Measurements from ENCODE around the gene LAMA2. TPM values are rescaled to one million over a fixed set of nuclear protein-coding genes. Genes with fewer than 3 reads are reported as not detected.

Gene LAMA2
- total RNA-seq, 1 donor from 2014 or later: 1.9 TPM

DNA sequence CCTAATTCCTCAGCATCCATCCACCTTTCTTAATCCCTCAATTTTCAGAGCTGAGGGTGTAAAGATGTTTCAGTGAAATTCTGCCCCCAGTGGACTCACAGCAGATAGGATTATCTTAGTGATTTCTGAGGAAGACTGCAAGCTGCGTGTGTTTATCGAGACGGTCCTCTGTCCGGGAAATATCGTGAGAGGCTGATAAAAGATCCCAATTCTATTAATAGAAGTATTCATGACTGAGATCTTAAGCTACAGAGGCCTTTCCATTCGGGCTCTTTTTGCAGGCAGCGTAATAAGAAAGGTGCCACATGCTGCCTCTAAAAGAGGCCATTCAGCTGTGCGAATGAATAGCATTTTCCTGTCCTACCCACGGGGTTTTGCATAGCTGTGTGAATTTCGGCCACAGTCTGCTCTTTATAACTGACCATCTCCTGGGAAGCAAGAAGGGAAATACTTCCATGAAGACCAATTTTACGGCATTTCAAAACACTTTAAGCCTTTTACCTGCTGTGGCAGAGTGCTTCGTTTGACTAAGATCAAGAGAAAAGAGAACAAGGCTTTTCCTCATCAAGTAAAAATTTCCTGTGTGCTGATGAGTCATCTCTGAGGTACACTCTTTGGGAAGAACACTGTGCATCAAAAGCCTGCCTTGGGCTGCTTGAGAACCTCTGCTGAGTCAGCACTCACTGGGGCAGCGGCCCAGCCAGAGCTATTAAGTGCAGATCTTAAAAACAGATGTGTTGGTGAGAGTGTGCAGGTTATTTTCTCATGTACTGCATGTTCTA is 618.2 kb downstream of the LAMA2 start:
- TF ChIP-seq, protein P1, sequence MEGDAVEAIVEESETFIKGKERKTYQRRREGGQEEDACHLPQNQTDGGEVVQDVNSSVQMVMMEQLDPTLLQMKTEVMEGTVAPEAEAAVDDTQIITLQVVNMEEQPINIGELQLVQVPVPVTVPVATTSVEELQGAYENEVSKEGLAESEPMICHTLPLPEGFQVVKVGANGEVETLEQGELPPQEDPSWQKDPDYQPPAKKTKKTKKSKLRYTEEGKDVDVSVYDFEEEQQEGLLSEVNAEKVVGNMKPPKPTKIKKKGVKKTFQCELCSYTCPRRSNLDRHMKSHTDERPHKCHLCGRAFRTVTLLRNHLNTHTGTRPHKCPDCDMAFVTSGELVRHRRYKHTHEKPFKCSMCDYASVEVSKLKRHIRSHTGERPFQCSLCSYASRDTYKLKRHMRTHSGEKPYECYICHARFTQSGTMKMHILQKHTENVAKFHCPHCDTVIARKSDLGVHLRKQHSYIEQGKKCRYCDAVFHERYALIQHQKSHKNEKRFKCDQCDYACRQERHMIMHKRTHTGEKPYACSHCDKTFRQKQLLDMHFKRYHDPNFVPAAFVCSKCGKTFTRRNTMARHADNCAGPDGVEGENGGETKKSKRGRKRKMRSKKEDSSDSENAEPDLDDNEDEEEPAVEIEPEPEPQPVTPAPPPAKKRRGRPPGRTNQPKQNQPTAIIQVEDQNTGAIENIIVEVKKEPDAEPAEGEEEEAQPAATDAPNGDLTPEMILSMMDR (IDR thresholded peaks at IDR 0.05): peak; percentile 80
- Mint-ChIP-seq H3K4me3 (ENCODE audit: unreplicated experiment) (peak overlapping the region; percentile 48), H3K4me1 (ENCODE audit: low read depth) (peaks cover 33% of the 10 kb centered on the region), H3K36me3 (ENCODE audit: low read depth) (no peaks in the 10 kb centered on the region), H3K9me3 (ENCODE audit: low read depth) (no peaks in the 10 kb centered on the region), H3K27ac (ENCODE audit: unreplicated experiment) (peak overlapping the region; percentile 83), H3K27me3 (ENCODE audit: low read depth) (no peaks in the 10 kb centered on the region)
- DNase-seq (ENCODE audit: low spot score): no peak

GRCh38 chr6:129501740-129502660 is 619.1 kb downstream of the LAMA2 start:
- H3K4me1 Mint-ChIP-seq (ENCODE audit: low read depth): peaks cover 33% of the 10 kb centered on the region
- TF ChIP-seq, protein P1 (IDR thresholded peaks at IDR 0.05): no peak
- H3K27ac Mint-ChIP-seq (ENCODE audit: unreplicated experiment): peak overlapping the region; percentile 83
- no peak for DNase-seq (ENCODE audit: low spot score)
- no peaks in the 10 kb centered on the region for H3K27me3 Mint-ChIP-seq (ENCODE audit: low read depth)
- H3K9me3 Mint-ChIP-seq (ENCODE audit: low read depth): no peaks in the 10 kb centered on the region
- H3K4me3 Mint-ChIP-seq (ENCODE audit: unreplicated experiment): peak overlapping the region; percentile 48
- H3K36me3 Mint-ChIP-seq (ENCODE audit: low read depth): no peaks in the 10 kb centered on the region

DNA sequence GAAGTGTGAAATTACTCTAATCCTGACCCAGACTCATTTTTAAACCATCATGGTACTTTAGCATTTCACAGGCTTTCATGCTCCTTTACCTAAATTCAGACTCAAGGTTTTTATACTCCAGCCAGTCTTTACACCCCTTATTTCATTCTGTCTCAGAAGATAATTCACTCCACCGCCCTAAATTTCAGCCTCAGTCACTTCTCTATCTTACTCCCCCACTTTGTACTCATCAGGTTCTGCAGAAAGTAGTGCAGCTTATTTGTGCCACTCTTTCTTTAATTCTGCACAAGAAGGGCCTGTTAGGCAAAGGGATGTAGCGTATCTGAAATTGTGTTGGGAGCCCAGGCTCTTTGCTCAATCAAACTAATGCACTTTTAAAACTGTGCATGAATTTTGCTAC is 621.5 kb downstream of the LAMA2 start:
- H3K4me3 Mint-ChIP-seq (ENCODE audit: unreplicated experiment): no peak overlapping the region
- DNase-seq (ENCODE audit: low spot score): no peak
- H3K36me3 Mint-ChIP-seq (ENCODE audit: low read depth): peaks cover 2% of the 10 kb centered on the region
- H3K27ac Mint-ChIP-seq (ENCODE audit: unreplicated experiment): no peak overlapping the region
- H3K9me3 Mint-ChIP-seq (ENCODE audit: low read depth): no peaks in the 10 kb centered on the region
- no peaks in the 10 kb centered on the region for H3K27me3 Mint-ChIP-seq (ENCODE audit: low read depth)
- TF ChIP-seq, protein P1 (IDR thresholded peaks at IDR 0.05): no peak
- H3K4me1 Mint-ChIP-seq (ENCODE audit: low read depth): peaks cover 25% of the 10 kb centered on the region

DNA sequence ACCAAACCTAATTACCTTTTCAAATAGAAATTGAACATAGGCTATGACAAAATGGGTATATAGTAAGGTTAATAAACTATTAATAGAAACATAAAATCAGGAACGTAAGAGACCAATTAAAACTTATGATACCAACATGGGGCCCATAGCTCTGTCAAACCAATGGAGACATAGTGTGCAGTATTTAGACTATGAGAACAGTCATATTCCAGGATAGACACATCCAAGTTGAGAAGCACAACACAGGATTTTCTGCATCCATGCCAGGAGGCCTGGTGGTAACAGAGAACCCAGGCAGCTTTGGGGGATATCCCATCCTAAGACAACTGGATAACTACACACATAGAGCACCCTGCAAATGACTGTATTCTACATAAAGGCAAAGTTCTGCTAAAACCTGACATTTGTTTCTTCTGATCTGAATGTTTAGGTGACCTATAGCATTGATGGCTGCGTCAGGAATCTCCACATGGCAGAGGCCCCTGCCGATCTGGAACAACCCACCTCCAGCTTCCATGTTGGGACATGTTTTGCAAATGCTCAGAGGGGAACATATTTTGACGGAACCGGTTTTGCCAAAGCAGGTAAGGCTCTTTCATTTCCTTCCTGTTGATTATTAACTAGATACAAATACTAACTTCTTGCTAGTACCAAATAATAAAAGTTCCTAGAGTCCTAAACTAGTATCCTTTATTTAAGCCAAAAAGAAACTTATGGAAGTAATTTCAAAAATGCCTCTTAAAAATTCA is 624.3 kb downstream of the LAMA2 start:
- Mint-ChIP-seq H3K36me3 (ENCODE audit: low read depth) (peaks cover 2% of the 10 kb centered on the region), H3K9me3 (ENCODE audit: low read depth) (no peaks in the 10 kb centered on the region), H3K4me1 (ENCODE audit: low read depth) (peaks cover 9% of the 10 kb centered on the region), H3K4me3 (ENCODE audit: unreplicated experiment) (no peak overlapping the region), H3K27me3 (ENCODE audit: low read depth) (no peaks in the 10 kb centered on the region), H3K27ac (ENCODE audit: unreplicated experiment) (no peak overlapping the region)
- TF ChIP-seq, protein P1 (IDR thresholded peaks at IDR 0.05): no peak
- DNase-seq (ENCODE audit: low spot score): no peak

- Mint-ChIP-seq H3K27me3 (ENCODE audit: low read depth) (no peaks in the 10 kb centered on the region), H3K27ac (ENCODE audit: unreplicated experiment) (no peak overlapping the region), H3K4me1 (ENCODE audit: low read depth) (peaks cover 5% of the 10 kb centered on the region), H3K9me3 (ENCODE audit: low read depth) (no peaks in the 10 kb centered on the region), H3K4me3 (ENCODE audit: unreplicated experiment) (no peak overlapping the region), H3K36me3 (ENCODE audit: low read depth) (peaks cover 2% of the 10 kb centered on the region)
- TF ChIP-seq, protein P1 (IDR thresholded peaks at IDR 0.05): no peak
- DNase-seq (ENCODE audit: low spot score): no peak
Measured at GRCh38 chr6:129507846-129508245, 624.9 kb downstream of the LAMA2 start.

All from chondrocyte (in vitro differentiated cells).